Adrenal gland (tissue), 12 donors: Measurements from ENCODE around the gene NFE2L2. TPM values are rescaled to one million over a fixed set of nuclear protein-coding genes. Genes with fewer than 3 reads are reported as not detected.

Source experiments
- DNase-seq, 7 donors: peaks; one replicate each; pipeline ENCODE4 v3.0.0-alpha.2; 2019 to 2020
- H3K27ac ChIP-seq, 5 donors: fragments of 200-600 bp; sonication (generic) in 4 of 5; 1 replicate in 3 of 5; 2 replicates in 2 of 5; pipeline versions ENCODE4 v1.5.1 to v1.8.0; 2016 to 2020; ENCODE audit warnings: mild to moderate bottlenecking in 1 of 5
- H3K27me3 ChIP-seq: fragments of 200-600 bp; 2 replicates; pipeline ENCODE4 v1.8.0; 2021
- H3K36me3 ChIP-seq, 2 donors: fragments of 200-600 bp; replicated peaks in 1 of 2; 1 replicate in 1 of 2; 2 replicates in 1 of 2; pipeline versions ENCODE4 v1.5.1 to v1.8.0; 2018 to 2022
- H3K4me1 ChIP-seq, 2 donors: fragments of 200-600 bp; replicated peaks in 1 of 2; 1 replicate in 1 of 2; 2 replicates in 1 of 2; pipeline versions ENCODE4 v1.5.1 to v1.8.0; 2018 to 2021
- H3K4me3 ChIP-seq, 4 donors: fragments of 200-600 bp; sonication (generic) in 3 of 4; one replicate each; pipeline ENCODE4 v1.5.1; 2016 to 2018
- H3K9me3 ChIP-seq, 3 donors: fragments of 200-600 bp; sonication (generic) in 1 of 3; replicated peaks in 1 of 3; 1 replicate in 2 of 3; 2 replicates in 1 of 3; pipeline versions ENCODE4 v1.5.1 to v1.8.0; 2016 to 2021
- POLR2A ChIP-seq, 2 donors: fragments of 450-650 bp; IDR thresholded peaks; one replicate each; pipeline ENCODE4 v1.6.1; 2017; ENCODE audit warnings: antibody characterized with exemption in 2 of 2, mild to moderate bottlenecking in 2 of 2, moderate library complexity in 1 of 2
- WGBS, 4 donors: extraction: QIAGEN DNeasy Blood & Tissue Kit in 2 of 4; methylation state at CpG; one replicate each; pipeline versions ENCODE4 v1.1.5 to v1.1.7; 2013 to 2017; 5-methylcytosine and 5-hydroxymethylcytosine counted together
- intact Hi-C, 2 donors: fragments of 100-400 bp; cut with DNase I; formaldehyde crosslinking; loops; one replicate each; pipeline versions ENCODE4 v1.14.1 to v1.15.0; 2022 to 2023
- polyA plus RNA-seq, 3 donors: library from polyadenylated mRNA; stranded (reverse); fragments of 200-250 nt in 2 of 3; fragments of 350-450 nt in 1 of 3; fragmentation: Illumina TruSeq in 1 of 3; extraction: RNeasy Lipid Tissue Mini Kit (QIAGEN cat#74804) in 1 of 3; gene quantifications; one replicate each; pipeline ENCODE4 v1.2.3, GENCODE V29; 2013 to 2014
- total RNA-seq, 9 donors: library from RNA; depleted of rRNA in 4 of 9; stranded (reverse); fragments of >200 nt in 4 of 9; fragments of 120-200 nt in 1 of 9; fragmentation: NEBNext Ultra II Directional in 1 of 9; extraction: Animal tissue kit (Norgen Biotek cat#: 25700) in 1 of 9; gene quantifications; one replicate each; pipeline versions ENCODE4 v1.1.0 to v1.2.4, GENCODE V29; 2013 to 2023
- TF ChIP-seq, protein P1 (sequence below), 6 experiments: fragments of 450-650 bp in 4 of 6; fragments of 200-600 bp in 2 of 6; sonication (generic) in 1 of 6; IDR thresholded peaks; 1 replicate in 5 of 6; 2 replicates in 1 of 6; pipeline versions ENCODE4 v1.5.1 to v1.8.0; 2016 to 2021; ENCODE audit warnings: antibody characterized with exemption in 6 of 6, mild to moderate bottlenecking in 2 of 6, moderate library complexity in 1 of 6
- donor health status: healthy with polysubstance abuse.
- donor health status: Bipolar disorder and iron deficiency.
- donor health status: DM: yes; HTN: yes; CAD: no.
- donor health status: DM: no; HTN: no; CAD: no.
- donor health status: DM: no; HTN: no; CAD: no.
- donor health status: DM: yes; HTN: yes; CAD: no.

The NFE2L2 gene
- total and polyA plus RNA-seq, 12 donors = 41.1 to 119 (median 80.4) TPM

DNA sequence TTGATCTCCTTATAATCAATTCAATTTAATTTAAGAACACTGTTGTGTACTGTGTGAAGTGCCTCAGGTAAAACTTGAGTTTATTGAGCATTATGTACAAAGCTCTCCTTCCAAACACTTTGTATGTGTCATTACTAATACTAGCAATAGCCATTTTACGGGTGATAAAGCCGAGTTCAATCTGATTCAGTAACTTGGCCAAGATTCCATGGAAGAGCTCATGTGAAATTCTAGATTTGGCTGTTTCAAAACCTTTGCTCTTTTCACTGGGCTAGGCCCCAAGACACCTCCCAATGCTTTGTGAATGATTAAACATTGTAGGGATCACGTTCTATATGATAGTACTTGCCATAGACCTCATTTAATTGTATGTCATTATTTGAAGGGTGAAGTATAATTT is 8.9 kb upstream of the NFE2L2 start:
- no peak for DNase-seq
- TF ChIP-seq, protein P1, sequence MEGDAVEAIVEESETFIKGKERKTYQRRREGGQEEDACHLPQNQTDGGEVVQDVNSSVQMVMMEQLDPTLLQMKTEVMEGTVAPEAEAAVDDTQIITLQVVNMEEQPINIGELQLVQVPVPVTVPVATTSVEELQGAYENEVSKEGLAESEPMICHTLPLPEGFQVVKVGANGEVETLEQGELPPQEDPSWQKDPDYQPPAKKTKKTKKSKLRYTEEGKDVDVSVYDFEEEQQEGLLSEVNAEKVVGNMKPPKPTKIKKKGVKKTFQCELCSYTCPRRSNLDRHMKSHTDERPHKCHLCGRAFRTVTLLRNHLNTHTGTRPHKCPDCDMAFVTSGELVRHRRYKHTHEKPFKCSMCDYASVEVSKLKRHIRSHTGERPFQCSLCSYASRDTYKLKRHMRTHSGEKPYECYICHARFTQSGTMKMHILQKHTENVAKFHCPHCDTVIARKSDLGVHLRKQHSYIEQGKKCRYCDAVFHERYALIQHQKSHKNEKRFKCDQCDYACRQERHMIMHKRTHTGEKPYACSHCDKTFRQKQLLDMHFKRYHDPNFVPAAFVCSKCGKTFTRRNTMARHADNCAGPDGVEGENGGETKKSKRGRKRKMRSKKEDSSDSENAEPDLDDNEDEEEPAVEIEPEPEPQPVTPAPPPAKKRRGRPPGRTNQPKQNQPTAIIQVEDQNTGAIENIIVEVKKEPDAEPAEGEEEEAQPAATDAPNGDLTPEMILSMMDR (IDR thresholded peaks at IDR 0.05) = no peak
- no peak for TF ChIP-seq POLR2A (IDR thresholded peaks at IDR 0.05)
- H3K27me3 ChIP-seq = no peaks in the 10 kb centered on the region
- intact Hi-C loops = no loop called here
- no peak overlapping the region for H3K27ac ChIP-seq
- WGBS, 4 donors = 58 to 83% (median 67%) methylated on average over 3 of the region's 3 CpGs
- H3K9me3 ChIP-seq = no peaks in the 10 kb centered on the region
- peaks cover 0 to 13% of the 10 kb centered on the region in 2 donors for H3K4me1 ChIP-seq
- no peak overlapping the region for H3K4me3 ChIP-seq
- no peaks in the 10 kb centered on the region for H3K36me3 ChIP-seq

DNA sequence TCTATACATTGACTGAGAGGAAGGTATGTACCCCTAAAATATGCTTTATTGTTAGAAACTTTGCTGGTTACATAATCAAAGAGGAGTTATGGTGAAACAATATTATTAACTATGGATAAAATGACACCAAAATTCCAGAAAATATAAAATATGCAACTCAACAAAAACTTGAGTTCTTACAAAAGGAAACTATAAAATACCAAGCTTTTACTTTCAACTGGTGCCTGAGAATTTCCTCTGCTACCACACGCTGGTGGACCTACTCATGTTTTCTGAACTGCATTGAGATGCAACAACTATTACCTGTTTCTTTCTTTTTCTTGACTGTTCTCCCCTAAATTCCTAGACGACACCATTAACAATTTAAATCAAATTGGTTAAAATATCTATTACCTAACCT is 8.2 kb upstream of the NFE2L2 start:
- H3K36me3 ChIP-seq = no peaks in the 10 kb centered on the region
- no peak for DNase-seq
- H3K27me3 ChIP-seq = no peaks in the 10 kb centered on the region
- H3K27ac ChIP-seq = no peak overlapping the region
- 89 to 92% (median 90%) methylated on average over 2 of the region's 2 CpGs for WGBS, 4 donors
- TF ChIP-seq, protein P1 (IDR thresholded peaks at IDR 0.05) = no peak
- TF ChIP-seq POLR2A (IDR thresholded peaks at IDR 0.05) = no peak
- intact Hi-C loops = no loop called here
- no peaks in the 10 kb centered on the region for H3K9me3 ChIP-seq
- peaks cover 0 to 13% of the 10 kb centered on the region in 2 donors for H3K4me1 ChIP-seq
- no peak overlapping the region for H3K4me3 ChIP-seq

DNA sequence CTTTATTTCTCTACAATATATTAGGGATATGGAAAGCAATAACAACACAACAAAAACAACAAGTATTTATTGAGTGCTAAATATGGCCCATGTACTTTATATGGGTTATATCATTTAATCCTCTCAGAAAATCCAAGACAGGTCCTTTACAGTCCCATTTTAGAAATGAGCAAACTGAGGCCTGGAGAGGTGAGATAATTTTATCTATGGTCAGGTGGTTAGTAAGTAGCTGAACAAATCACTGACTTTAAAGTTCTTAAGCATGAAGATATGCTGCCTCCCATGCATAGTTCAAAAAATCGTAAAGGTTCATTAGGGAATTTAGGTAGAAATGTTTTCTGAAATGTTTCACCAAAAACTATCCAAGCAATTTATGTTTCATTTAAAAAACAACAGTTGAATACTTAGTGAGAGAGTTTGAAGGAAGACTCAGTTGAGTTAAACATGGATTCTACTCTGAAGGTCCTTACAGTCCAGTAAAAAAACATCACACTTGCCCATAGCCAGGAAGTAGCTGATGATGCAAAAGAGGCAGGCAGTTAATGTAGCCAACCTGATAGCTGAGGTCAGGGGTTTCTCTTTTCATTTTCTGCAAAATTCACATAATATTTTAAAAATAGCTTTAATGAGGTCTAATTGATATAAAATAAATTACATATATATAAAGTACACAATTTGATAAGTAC is 7.6 kb upstream of the NFE2L2 start:
- 93 to 97% (median 94%) methylated on average over 1 of the region's 1 CpG for WGBS, 4 donors
- TF ChIP-seq, protein P1 (IDR thresholded peaks at IDR 0.05) = no peak
- TF ChIP-seq POLR2A (IDR thresholded peaks at IDR 0.05) = no peak
- intact Hi-C loops = no loop called here
- Histone ChIP-seq H3K36me3 (no peaks in the 10 kb centered on the region), H3K9me3 (no peaks in the 10 kb centered on the region), H3K27ac (no peak overlapping the region), H3K4me1 (peaks cover 0 to 13% of the 10 kb centered on the region in 2 donors), H3K4me3 (no peak overlapping the region), H3K27me3 (no peaks in the 10 kb centered on the region)
- no peak for DNase-seq

DNA sequence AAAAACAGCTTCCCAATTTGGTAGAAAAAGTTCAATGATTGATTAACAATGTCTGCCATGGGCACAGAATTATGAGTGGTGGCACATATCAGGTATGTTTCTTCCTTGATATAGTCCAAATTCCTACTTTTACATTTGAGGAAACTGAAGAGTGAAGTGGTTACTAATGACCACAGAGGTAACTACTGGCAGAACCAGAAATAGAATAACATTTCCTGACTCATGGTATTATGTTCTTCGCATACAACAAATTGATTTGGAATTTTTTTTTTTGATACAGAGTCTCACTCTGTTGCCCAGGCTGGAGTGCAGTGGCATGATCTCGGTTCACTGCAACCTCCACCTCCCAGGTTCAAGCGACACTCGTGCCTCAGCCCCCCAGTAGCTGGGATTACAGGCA is 6.0 kb upstream of the NFE2L2 start:
- TF ChIP-seq, protein P1 (IDR thresholded peaks at IDR 0.05) = no peak
- TF ChIP-seq POLR2A (IDR thresholded peaks at IDR 0.05) = no peak
- Histone ChIP-seq H3K4me1 (peaks cover 11 to 21% of the 10 kb centered on the region in 2 donors), H3K27ac (no peak overlapping the region), H3K4me3 (no peak overlapping the region), H3K27me3 (no peaks in the 10 kb centered on the region), H3K36me3 (no peaks in the 10 kb centered on the region), H3K9me3 (no peaks in the 10 kb centered on the region)
- no peak for DNase-seq
- WGBS, 4 donors = 90 to 91% (median 91%) methylated on average over 4 of the region's 4 CpGs
- intact Hi-C loops = no loop called here
